ENCODE data around the gene B4GALNT2. TPM values are rescaled to one million over a fixed set of nuclear protein-coding genes. Genes with fewer than 3 reads are reported as not detected.

The B4GALNT2 gene
- total RNA-seq, 1 experiment from 2014 or later: not detected

- TF ChIP-seq CTCF (conservative IDR thresholded peaks at IDR 0.05; ENCODE audit: low read depth, low read length) (no peak), EZH2 (IDR thresholded peaks at IDR 0.05; ENCODE audit: borderline replicate concordance, low read depth, low read length, poor library complexity, severe bottlenecking) (no peak)
- intact Hi-C loops (cut with micrococcal nuclease; ENCODE audit: unreplicated experiment): no loop called here
- H3K27ac ChIP-seq (ENCODE audit: low read depth, low read length, poor library complexity, severe bottlenecking): no peak overlapping the region
- no peaks in the 10 kb centered on the region for H3K4me1 ChIP-seq (ENCODE audit: insufficient read depth, low read length, poor library complexity, severe bottlenecking)
- DNase-seq (ENCODE audit: low spot score): no peak
- ChIA-PET POLR2A (ENCODE audit: low non-redundant PET) (no interaction called here), CTCF (interaction anchor here (0.6 kb wide), 1 partner anchor 134 kb away, joined by 3 read pairs; no protein-coding TSS in a partner anchor)
- H3K4me3 ChIP-seq (ENCODE audit: low read depth, low read length, poor library complexity, severe bottlenecking): no peak overlapping the region
- no peaks in the 10 kb centered on the region for H3K36me3 ChIP-seq (ENCODE audit: insufficient read depth, low read length, poor library complexity, severe bottlenecking)
- H3K27me3 ChIP-seq (replicated peaks; ENCODE audit: insufficient read depth, low read depth, low read length, poor library complexity): no peaks in the 10 kb centered on the region
- BruUV-seq (replicated peaks): no TSS peak
- H3K9me3 ChIP-seq (ENCODE audit: low read depth, low read length, poor library complexity, severe bottlenecking): no peaks in the 10 kb centered on the region
Measured at GRCh38 chr17:49156256-49156655, 23.7 kb downstream of the B4GALNT2 start.

GRCh38 chr17:49157784-49158183, 25.2 kb downstream of the B4GALNT2 start:
- Histone ChIP-seq H3K4me3 (ENCODE audit: low read depth, low read length, poor library complexity, severe bottlenecking) (no peak overlapping the region), H3K9me3 (ENCODE audit: low read depth, low read length, poor library complexity, severe bottlenecking) (no peaks in the 10 kb centered on the region), H3K36me3 (ENCODE audit: insufficient read depth, low read length, poor library complexity, severe bottlenecking) (no peaks in the 10 kb centered on the region), H3K27ac (ENCODE audit: low read depth, low read length, poor library complexity, severe bottlenecking) (no peak overlapping the region), H3K27me3 (replicated peaks; ENCODE audit: insufficient read depth, low read depth, low read length, poor library complexity) (no peaks in the 10 kb centered on the region), H3K4me1 (ENCODE audit: insufficient read depth, low read length, poor library complexity, severe bottlenecking) (no peaks in the 10 kb centered on the region)
- intact Hi-C loops (cut with micrococcal nuclease; ENCODE audit: unreplicated experiment): no loop called here
- POLR2A ChIA-PET (ENCODE audit: low non-redundant PET): no interaction called here
- DNase-seq (ENCODE audit: low spot score): peak; percentile 29
- TF ChIP-seq EZH2 (IDR thresholded peaks at IDR 0.05; ENCODE audit: borderline replicate concordance, low read depth, low read length, poor library complexity, severe bottlenecking) (no peak), CTCF (conservative IDR thresholded peaks at IDR 0.05; ENCODE audit: low read depth, low read length) (no peak)
- BruUV-seq (replicated peaks): no TSS peak
- CTCF ChIA-PET: no interaction called here

GRCh38 chr17:49162866-49163265, 30.3 kb downstream of the B4GALNT2 start:
- ChIA-PET POLR2A (ENCODE audit: low non-redundant PET) (no interaction called here), CTCF (no interaction called here)
- H3K27me3 ChIP-seq (replicated peaks; ENCODE audit: insufficient read depth, low read depth, low read length, poor library complexity): peaks cover 6% of the 10 kb centered on the region
- no TSS peak for BruUV-seq (replicated peaks)
- TF ChIP-seq CTCF (conservative IDR thresholded peaks at IDR 0.05; ENCODE audit: low read depth, low read length): no peak
- TF ChIP-seq EZH2 (IDR thresholded peaks at IDR 0.05; ENCODE audit: borderline replicate concordance, low read depth, low read length, poor library complexity, severe bottlenecking): no peak
- H3K4me3 ChIP-seq (ENCODE audit: low read depth, low read length, poor library complexity, severe bottlenecking): no peak overlapping the region
- DNase-seq (ENCODE audit: low spot score): no peak
- intact Hi-C loops (cut with micrococcal nuclease; ENCODE audit: unreplicated experiment): no loop called here
- no peaks in the 10 kb centered on the region for H3K9me3 ChIP-seq (ENCODE audit: low read depth, low read length, poor library complexity, severe bottlenecking)
- H3K36me3 ChIP-seq (ENCODE audit: insufficient read depth, low read length, poor library complexity, severe bottlenecking): no peaks in the 10 kb centered on the region
- no peak overlapping the region for H3K27ac ChIP-seq (ENCODE audit: low read depth, low read length, poor library complexity, severe bottlenecking)
- no peaks in the 10 kb centered on the region for H3K4me1 ChIP-seq (ENCODE audit: insufficient read depth, low read length, poor library complexity, severe bottlenecking)
